Panc1 (cell line): ENCODE results near the gene FAM118A. TPM values are rescaled to one million over a fixed set of nuclear protein-coding genes. Genes with fewer than 3 reads are reported as not detected.

Experiments
- ATAC-seq: fragments of 200-7000 bp; cut with Tn5 transposase; 2 replicates; pipeline ENCODE4 v1.9.1; 2020; ENCODE audit warnings: mild to moderate bottlenecking, moderate library complexity
- BruUV-seq: library from RNA; stranded (reverse); fragments of 400-500 nt; replicated peaks from 2 replicates; lab custom pipeline; 2021; lab: Mats Ljungman, UMichigan
- CTCF ChIA-PET: fragments of 300-600 bp; sonication (Branson Sonifier 250); formaldehyde crosslinking; loops from one replicate; lab custom pipeline; 2022; ENCODE audit warnings: antibody characterized with exemption; lab: Charles Lee
- POLR2A ChIA-PET: fragments of 300-600 bp; sonication (Branson Sonifier 250); formaldehyde crosslinking; loops from one replicate; lab custom pipeline; 2022; ENCODE audit warnings: antibody characterized with exemption; lab: Charles Lee
- DNase-seq: peaks from one replicate; pipeline ENCODE4 v3.0.0-alpha.2; 2010; ENCODE audit warnings: low read depth, low spot score
- H3K27ac ChIP-seq: 2 replicates; pipeline ENCODE4 v1.5.1; 2011; ENCODE audit warnings: mild to moderate bottlenecking, low read length, inconsistent platforms
- H3K27me3 ChIP-seq: fragments of 200-500 bp; sonication (Bioruptor generic); 2 replicates; pipeline ENCODE4 v1.6.0; 2014; ENCODE audit warnings: low read length, inconsistent platforms; ENCODE audit not compliant: control insufficient read depth, insufficient read depth
- H3K36me3 ChIP-seq: fragments of 200-500 bp; sonication (Bioruptor generic); 2 replicates; pipeline ENCODE4 v1.5.1; 2014; ENCODE audit warnings: inconsistent platforms, mild to moderate bottlenecking, low read length, moderate library complexity; ENCODE audit not compliant: control insufficient read depth, insufficient read depth
- H3K4me1 ChIP-seq: 2 replicates; pipeline ENCODE4 v1.5.1; 2011; ENCODE audit warnings: inconsistent platforms, mild to moderate bottlenecking, low read length, moderate library complexity; ENCODE audit not compliant: control insufficient read depth, insufficient read depth
- H3K4me3 ChIP-seq, 2 experiments: 2 replicates each; pipeline ENCODE4 v1.5.1; 2011 to 2012; ENCODE audit warnings: low read depth in 2 of 2, low read length in 2 of 2, mild to moderate bottlenecking in 2 of 2, inconsistent platforms in 1 of 2, moderate library complexity in 1 of 2
- H3K9me3 ChIP-seq: fragments of 200-500 bp; sonication (Bioruptor generic); 2 replicates; pipeline ENCODE4 v1.5.1; 2014; ENCODE audit warnings: low read depth, mild to moderate bottlenecking, inconsistent platforms, low read length, moderate library complexity; ENCODE audit not compliant: control insufficient read depth, insufficient read depth
- CTCF ChIP-seq: fragments of 450-650 bp; IDR thresholded peaks from 2 replicates; pipeline ENCODE4 v1.5.1; 2017; ENCODE audit warnings: mild to moderate bottlenecking
- POLR2AphosphoS5 ChIP-seq: IDR thresholded peaks from 2 replicates; pipeline ENCODE4 v1.6.1; 2012; ENCODE audit warnings: mild to moderate bottlenecking, low read depth, low read length, moderate library complexity
- REST ChIP-seq, 2 experiments: IDR thresholded peaks; 2 replicates each; pipeline ENCODE4 v1.6.1; 2011 to 2012; ENCODE audit warnings: low read depth in 2 of 2, control low read depth in 1 of 2, low read length in 1 of 2, mild to moderate bottlenecking in 1 of 2, moderate library complexity in 1 of 2; ENCODE audit not compliant: insufficient read depth in 1 of 2
- SIN3A ChIP-seq: IDR thresholded peaks from 2 replicates; pipeline ENCODE4 v1.6.1; 2012; ENCODE audit warnings: low read depth, mild to moderate bottlenecking, low read length, moderate library complexity, borderline replicate concordance; ENCODE audit not compliant: insufficient read depth
- TCF7L2 ChIP-seq: IDR thresholded peaks from 2 replicates; pipeline ENCODE4 v1.6.1; 2011; ENCODE audit warnings: mild to moderate bottlenecking, low read depth, low read length, inconsistent platforms
- in situ Hi-C: cut with HindIII; loops from 2 replicates; pipeline ENCODE4 v1.10.0; 2016; ENCODE audit warnings: low sequenced_read_pairs, low pct_unique_long_range_greater_than_20kb
- intact Hi-C: fragments of 100-400 bp; cut with micrococcal nuclease; formaldehyde crosslinking; loops from one replicate; pipeline ENCODE4 v1.10.0; 2022; ENCODE audit not compliant: unreplicated experiment
- total RNA-seq: library from RNA; stranded (reverse); gene quantifications from one replicate; pipeline ENCODE4 v1.2.1, GENCODE V29; 2021; ENCODE audit not compliant: unreplicated experiment

Gene FAM118A
- total RNA-seq, 1 experiment from 2014 or later = 73.2 TPM

GRCh38 chr22:45298934-45299505, 10.7 kb upstream of the FAM118A start:
- H3K9me3 ChIP-seq = no peaks in the 10 kb centered on the region
- no peaks in the 10 kb centered on the region for H3K36me3 ChIP-seq
- ATAC-seq = no peak
- POLR2A ChIA-PET = no interaction called here
- H3K27ac ChIP-seq = no peak overlapping the region
- in situ Hi-C loops (no loop called here), intact Hi-C loops (no loop called here)
- no peaks in the 10 kb centered on the region for H3K27me3 ChIP-seq
- no peaks in the 10 kb centered on the region for H3K4me1 ChIP-seq
- CTCF ChIA-PET = no interaction called here
- DNase-seq = no peak
- TF ChIP-seq REST (IDR thresholded peaks at IDR 0.05; ENCODE audit: insufficient read depth in 1 of 2, low read depth in 2 of 2, low read length in 1 of 2) = no peak
- no peak for TF ChIP-seq TCF7L2
- no peak for TF ChIP-seq CTCF
- no peak for TF ChIP-seq POLR2AphosphoS5
- TF ChIP-seq SIN3A = no peak
- no peak overlapping the region for H3K4me3 ChIP-seq
- BruUV-seq = no TSS peak

- BruUV-seq = no TSS peak
- ChIA-PET CTCF (no interaction called here), POLR2A (no interaction called here)
- DNase-seq = no peak
- Histone ChIP-seq H3K27me3 (no peaks in the 10 kb centered on the region), H3K9me3 (no peaks in the 10 kb centered on the region), H3K4me1 (no peaks in the 10 kb centered on the region), H3K4me3 (no peak overlapping the region), H3K27ac (no peak overlapping the region), H3K36me3 (no peaks in the 10 kb centered on the region)
- intact Hi-C loops = no loop called here
- no peak for ATAC-seq
- in situ Hi-C loops = no loop called here
- TF ChIP-seq TCF7L2 (no peak), POLR2AphosphoS5 (no peak), REST (IDR thresholded peaks at IDR 0.05; ENCODE audit: insufficient read depth in 1 of 2, low read depth in 2 of 2, low read length in 1 of 2) (no peak), CTCF (no peak), SIN3A (no peak)
Observed at GRCh38 chr22:45302751-45303150, 7.0 kb upstream of the FAM118A start.
